Gastrocnemius medialis (tissue), 4 donors: ENCODE data around the gene SLC25A36.

Source experiments
- POLR2A ChIP-seq, 2 donors: fragments of 450-650 bp; IDR thresholded peaks; one replicate each; pipeline ENCODE4 v1.6.1; 2017; ENCODE audit warnings: antibody characterized with exemption in 2 of 2, mild to moderate bottlenecking in 2 of 2, moderate library complexity in 2 of 2
- TF ChIP-seq, protein P1 (sequence below), 5 experiments: fragments of 450-650 bp in 3 of 5; fragments of 200-600 bp in 2 of 5; sonication (generic) in 2 of 5; IDR thresholded peaks in 4 of 5; conservative IDR thresholded peaks in 1 of 5; 1 replicate in 4 of 5; 2 replicates in 1 of 5; pipeline ENCODE4 v1.5.1; 2016 to 2019; ENCODE audit warnings: antibody characterized with exemption in 5 of 5, mild to moderate bottlenecking in 3 of 5, moderate library complexity in 3 of 5

DNA sequence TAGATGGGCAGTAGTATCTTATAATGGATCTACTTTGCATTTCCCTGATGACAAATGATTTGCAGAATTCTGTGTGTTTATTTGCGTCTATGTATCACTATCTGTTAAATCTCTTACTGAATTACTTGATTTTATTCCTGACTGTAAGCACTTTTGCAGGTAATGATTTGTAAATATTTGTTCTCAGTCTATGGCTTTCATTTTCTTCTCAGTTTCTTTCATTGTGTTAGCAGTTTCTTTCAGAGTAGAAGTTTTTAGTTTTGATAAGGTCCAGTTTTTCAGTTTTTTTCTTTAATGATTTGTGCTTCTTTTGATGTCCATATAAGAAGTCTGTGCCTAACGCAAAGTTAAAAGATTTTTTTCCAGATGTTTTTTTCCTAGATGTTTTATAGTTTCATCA, 12.9 kb downstream of the SLC25A36 start:
- TF ChIP-seq, protein P1, sequence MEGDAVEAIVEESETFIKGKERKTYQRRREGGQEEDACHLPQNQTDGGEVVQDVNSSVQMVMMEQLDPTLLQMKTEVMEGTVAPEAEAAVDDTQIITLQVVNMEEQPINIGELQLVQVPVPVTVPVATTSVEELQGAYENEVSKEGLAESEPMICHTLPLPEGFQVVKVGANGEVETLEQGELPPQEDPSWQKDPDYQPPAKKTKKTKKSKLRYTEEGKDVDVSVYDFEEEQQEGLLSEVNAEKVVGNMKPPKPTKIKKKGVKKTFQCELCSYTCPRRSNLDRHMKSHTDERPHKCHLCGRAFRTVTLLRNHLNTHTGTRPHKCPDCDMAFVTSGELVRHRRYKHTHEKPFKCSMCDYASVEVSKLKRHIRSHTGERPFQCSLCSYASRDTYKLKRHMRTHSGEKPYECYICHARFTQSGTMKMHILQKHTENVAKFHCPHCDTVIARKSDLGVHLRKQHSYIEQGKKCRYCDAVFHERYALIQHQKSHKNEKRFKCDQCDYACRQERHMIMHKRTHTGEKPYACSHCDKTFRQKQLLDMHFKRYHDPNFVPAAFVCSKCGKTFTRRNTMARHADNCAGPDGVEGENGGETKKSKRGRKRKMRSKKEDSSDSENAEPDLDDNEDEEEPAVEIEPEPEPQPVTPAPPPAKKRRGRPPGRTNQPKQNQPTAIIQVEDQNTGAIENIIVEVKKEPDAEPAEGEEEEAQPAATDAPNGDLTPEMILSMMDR (IDR thresholded peaks at IDR 0.05 in 4 of 5, conservative IDR thresholded peaks at IDR 0.05 in 1 of 5), result no peak
- TF ChIP-seq POLR2A (IDR thresholded peaks at IDR 0.05), result no peak
